IPS-20b (cell line): ENCODE results near the gene IQSEC3.
A peak's percentile ranks its signal among the peaks of the same experiment; 100 is the strongest.

ENCODE experiments used
- H3K27ac ChIP-seq: one replicate; pipeline ENCODE4 v1.5.1; 2013; ENCODE audit warnings: low read length
- H3K27me3 ChIP-seq: 2 replicates; pipeline ENCODE4 v1.6.1; 2013; ENCODE audit warnings: mild to moderate bottlenecking, low read length, inconsistent platforms; ENCODE audit not compliant: insufficient read depth
- H3K36me3 ChIP-seq: 2 replicates; pipeline ENCODE4 v1.6.1; 2013; ENCODE audit warnings: low read depth, mild to moderate bottlenecking, inconsistent platforms, low read length, moderate library complexity; ENCODE audit not compliant: insufficient read depth
- H3K4me1 ChIP-seq: 2 replicates; pipeline ENCODE4 v1.6.1; 2013; ENCODE audit warnings: mild to moderate bottlenecking, control low read depth, inconsistent platforms, low read length, moderate library complexity; ENCODE audit not compliant: insufficient read depth
- H3K4me3 ChIP-seq: 2 replicates; pipeline ENCODE4 v1.5.1; 2013; ENCODE audit warnings: mild to moderate bottlenecking, low read length, inconsistent platforms
- H3K9ac ChIP-seq: 2 replicates; pipeline ENCODE4 v1.6.1; 2013; ENCODE audit warnings: low read depth, mild to moderate bottlenecking, inconsistent platforms, low read length, moderate library complexity
- H3K9me3 ChIP-seq: 2 replicates; pipeline ENCODE4 v1.6.1; 2013; ENCODE audit warnings: mild to moderate bottlenecking, low read depth, low read length, inconsistent platforms; ENCODE audit not compliant: insufficient read depth

IQSEC3 gene

DNA sequence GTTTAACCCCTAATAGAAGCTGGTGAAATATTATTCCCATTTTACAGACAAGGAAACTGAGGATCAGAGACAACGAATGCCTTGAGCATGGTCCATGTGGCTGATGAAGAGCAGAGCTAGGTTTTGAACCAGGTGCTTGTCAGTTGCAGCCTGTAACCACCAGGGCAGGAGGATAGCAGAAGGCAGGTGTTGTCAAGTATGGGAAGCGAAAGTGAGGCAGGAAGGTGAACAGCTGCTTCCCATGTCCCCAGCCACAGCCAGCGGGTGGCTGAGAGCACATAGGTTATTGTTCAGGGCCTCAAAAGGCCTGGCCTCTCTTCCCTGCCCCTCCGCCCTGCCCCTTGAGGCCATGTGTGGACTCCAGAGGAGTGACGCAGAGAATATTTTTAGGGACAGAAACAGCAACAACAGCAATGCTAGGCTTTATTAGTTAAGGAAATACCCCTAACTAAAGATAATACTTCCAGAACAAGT lies 39.6 kb downstream of the IQSEC3 start:
- Histone ChIP-seq H3K9ac (peak overlapping the region; percentile 6; the same call in 1 of the 2 replicates), H3K4me3 (no peak overlapping the region), H3K27ac (no peak overlapping the region)

DNA sequence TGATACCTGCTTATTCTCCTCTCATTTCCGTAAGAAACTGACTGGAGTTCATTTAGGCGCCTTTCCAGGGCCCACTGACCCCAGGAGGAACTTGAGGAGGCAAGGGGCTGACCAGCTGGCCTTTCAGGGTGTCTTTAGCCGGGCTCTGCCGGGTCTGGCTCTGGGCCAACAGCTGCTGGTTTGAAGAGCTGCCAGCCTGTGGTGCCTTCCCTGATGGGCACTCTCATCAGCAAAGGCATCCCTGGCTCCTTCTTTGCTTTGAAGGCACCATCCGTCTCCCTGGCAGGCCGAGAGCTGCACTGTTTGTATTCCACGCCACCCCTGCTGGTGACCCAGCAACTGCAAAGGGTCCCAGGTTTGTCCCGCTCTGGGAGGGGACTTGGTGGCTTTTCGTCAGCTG lies 42.0 kb downstream of the IQSEC3 start:
- no peak overlapping the region for H3K9ac ChIP-seq
- H3K4me1 ChIP-seq: peaks cover 17% of the 10 kb centered on the region; the same call in 1 of the 2 replicates
- H3K9me3 ChIP-seq: no peaks in the 10 kb centered on the region

More for the DNA sequence above, 39.6 kb downstream of the IQSEC3 start:
- no peaks in the 10 kb centered on the region for H3K36me3 ChIP-seq
- no peaks in the 10 kb centered on the region for H3K9me3 ChIP-seq
- 0 out of 2 replicates have a peak, but pooled peaks cover under 1% of the 10 kb centered on the region for H3K27me3 ChIP-seq
- peaks cover 21% of the 10 kb centered on the region; the same call in 1 of the 2 replicates for H3K4me1 ChIP-seq

DNA sequence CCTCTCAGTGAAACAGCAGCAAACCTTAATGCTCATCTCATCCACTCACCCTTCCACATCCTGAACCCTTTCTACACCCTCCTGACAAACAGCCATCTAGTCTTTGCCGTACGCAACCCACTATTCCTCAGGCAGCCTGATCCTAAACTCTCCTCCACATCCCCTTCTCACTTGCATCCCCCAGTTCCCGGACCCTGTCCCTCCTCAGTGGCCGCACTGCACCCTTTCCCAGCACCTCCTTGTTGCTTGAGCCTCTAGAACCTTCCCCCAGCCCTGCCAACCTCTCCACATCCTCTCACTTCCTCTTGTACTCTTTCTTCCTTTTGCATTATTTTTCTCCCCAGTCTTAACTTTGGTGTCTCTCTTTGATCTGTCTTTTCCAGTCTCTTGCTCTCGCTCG lies 42.9 kb downstream of the IQSEC3 start:
- H3K9ac ChIP-seq: peak overlapping the region; percentile 43; the same call in 1 of the 2 replicates
- H3K36me3 ChIP-seq: no peaks in the 10 kb centered on the region
- no peaks in the 10 kb centered on the region for H3K27me3 ChIP-seq
- H3K9me3 ChIP-seq: no peaks in the 10 kb centered on the region
- peaks cover 17% of the 10 kb centered on the region; the same call in 1 of the 2 replicates for H3K4me1 ChIP-seq
- H3K4me3 ChIP-seq: no peak overlapping the region
- H3K27ac ChIP-seq: peak overlapping the region; percentile 72

More for the DNA sequence above, 42.0 kb downstream of the IQSEC3 start:
- Histone ChIP-seq H3K27me3 (no peaks in the 10 kb centered on the region), H3K36me3 (no peaks in the 10 kb centered on the region), H3K4me3 (no peak overlapping the region), H3K27ac (no peak overlapping the region)

DNA sequence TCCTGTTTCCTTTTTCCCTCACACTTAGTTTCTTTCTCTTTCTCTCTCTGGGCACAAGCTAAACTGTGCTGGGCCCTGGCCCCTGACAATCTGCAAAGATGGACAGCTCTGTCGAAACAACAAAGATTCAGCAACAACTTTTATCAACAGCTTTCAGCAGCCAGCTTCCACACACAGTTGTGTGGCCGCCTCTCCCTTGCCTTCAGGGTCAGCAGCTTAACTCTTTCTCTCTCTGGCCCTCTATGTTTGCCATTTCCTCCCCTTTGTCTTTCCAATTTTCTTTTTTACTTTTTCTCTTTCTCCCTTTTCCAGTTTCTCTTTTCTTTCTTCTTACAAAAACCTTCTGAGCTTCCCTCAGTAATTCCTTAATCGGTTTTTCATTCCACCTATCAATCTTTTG lies 43.3 kb downstream of the IQSEC3 start:
- peak overlapping the region; percentile 72 for H3K27ac ChIP-seq

DNA sequence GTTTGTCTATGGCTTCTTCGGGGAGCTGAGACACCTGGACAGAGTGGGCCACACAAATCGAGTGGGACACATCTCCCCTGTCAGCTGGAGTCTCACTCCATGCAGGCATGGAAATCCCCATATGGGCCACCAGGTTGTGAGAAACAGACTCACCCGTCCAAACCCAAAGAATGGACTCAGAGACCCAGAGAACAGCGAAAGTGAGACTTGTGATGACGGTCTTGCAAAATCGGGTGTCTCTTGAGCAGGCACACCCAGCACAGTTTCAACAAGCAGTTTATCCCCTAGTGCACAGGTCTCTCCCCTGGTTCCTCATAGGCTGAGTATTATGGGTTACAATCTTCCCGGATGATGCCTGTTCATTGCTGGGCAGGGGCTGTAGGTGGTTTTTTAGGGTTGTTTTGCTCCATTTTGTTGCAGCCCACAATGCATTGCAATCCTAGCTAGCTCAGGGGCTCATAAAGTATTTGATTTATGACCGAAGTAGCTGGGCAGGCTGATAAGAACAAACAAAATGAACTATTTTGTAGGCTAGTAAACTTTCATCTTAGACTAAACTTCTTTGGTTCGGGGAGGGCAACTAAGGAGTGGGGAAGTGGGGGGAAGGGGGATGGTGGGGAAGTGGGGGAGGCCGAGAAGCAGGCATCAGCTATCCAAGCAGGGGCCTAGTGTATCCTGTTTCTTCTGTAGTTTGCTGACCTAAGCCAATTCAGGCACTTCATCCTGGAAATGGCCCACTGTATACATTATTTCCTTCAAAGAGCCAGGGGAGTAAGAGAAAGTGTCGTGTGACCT lies 45.3 kb downstream of the IQSEC3 start:
- no peak overlapping the region for H3K27ac ChIP-seq
- no peak overlapping the region for H3K4me3 ChIP-seq
- peaks cover 17% of the 10 kb centered on the region; the same call in 1 of the 2 replicates for H3K4me1 ChIP-seq
- no peaks in the 10 kb centered on the region for H3K27me3 ChIP-seq
- H3K9ac ChIP-seq: no peak overlapping the region
- no peaks in the 10 kb centered on the region for H3K9me3 ChIP-seq
- no peaks in the 10 kb centered on the region for H3K36me3 ChIP-seq

More for the DNA sequence above, 43.3 kb downstream of the IQSEC3 start:
- no peak overlapping the region for H3K4me3 ChIP-seq
- H3K4me1 ChIP-seq: peaks cover 17% of the 10 kb centered on the region; the same call in 1 of the 2 replicates
- H3K9ac ChIP-seq: peak overlapping the region; percentile 43; the same call in 1 of the 2 replicates
- no peaks in the 10 kb centered on the region for H3K9me3 ChIP-seq
- H3K36me3 ChIP-seq: no peaks in the 10 kb centered on the region
- no peaks in the 10 kb centered on the region for H3K27me3 ChIP-seq

GRCh38 chr12:113347-113746 lies 46.8 kb downstream of the IQSEC3 start:
- H3K27me3 ChIP-seq: no peaks in the 10 kb centered on the region
- no peak overlapping the region for H3K9ac ChIP-seq
- H3K27ac ChIP-seq: no peak overlapping the region
- peaks cover 17% of the 10 kb centered on the region; the same call in 1 of the 2 replicates for H3K4me1 ChIP-seq
- no peaks in the 10 kb centered on the region for H3K9me3 ChIP-seq
- no peak overlapping the region for H3K4me3 ChIP-seq
- no peaks in the 10 kb centered on the region for H3K36me3 ChIP-seq

- H3K27me3 ChIP-seq: no peaks in the 10 kb centered on the region
Observed at GRCh38 chr12:114626-115211, 48.2 kb downstream of the IQSEC3 start.

DNA sequence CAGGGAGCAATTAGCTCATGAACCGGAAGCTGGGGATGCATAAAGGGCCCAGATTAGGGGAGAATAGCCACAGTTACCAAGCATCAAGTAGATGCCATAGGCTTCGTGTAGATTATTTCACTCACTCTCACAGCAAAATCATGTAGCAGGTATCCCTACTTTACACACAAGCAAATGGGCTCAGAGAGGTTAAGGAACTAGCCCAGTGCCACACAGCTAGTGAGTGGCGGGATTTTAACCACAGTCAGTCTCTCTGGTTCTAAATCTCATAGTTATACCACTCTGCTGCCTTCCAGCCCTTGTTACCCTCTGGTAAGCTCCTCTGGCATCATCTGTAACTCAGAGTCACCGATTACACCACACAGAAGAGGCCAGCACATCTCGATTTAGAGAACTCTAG lies 49.0 kb downstream of the IQSEC3 start:
- Histone ChIP-seq H3K9me3 (no peaks in the 10 kb centered on the region), H3K36me3 (no peaks in the 10 kb centered on the region), H3K4me1 (peaks cover 5% of the 10 kb centered on the region; the same call in 1 of the 2 replicates), H3K9ac (no peak overlapping the region), H3K4me3 (no peak overlapping the region), H3K27ac (no peak overlapping the region), H3K27me3 (no peaks in the 10 kb centered on the region)

More at GRCh38 chr12:114626-115211, 48.2 kb downstream of the IQSEC3 start:
- H3K4me3 ChIP-seq: no peak overlapping the region
- H3K9me3 ChIP-seq: no peaks in the 10 kb centered on the region
- H3K36me3 ChIP-seq: no peaks in the 10 kb centered on the region
- no peak overlapping the region for H3K27ac ChIP-seq
- H3K4me1 ChIP-seq: peaks cover 13% of the 10 kb centered on the region; the same call in 1 of the 2 replicates
- H3K9ac ChIP-seq: no peak overlapping the region

DNA sequence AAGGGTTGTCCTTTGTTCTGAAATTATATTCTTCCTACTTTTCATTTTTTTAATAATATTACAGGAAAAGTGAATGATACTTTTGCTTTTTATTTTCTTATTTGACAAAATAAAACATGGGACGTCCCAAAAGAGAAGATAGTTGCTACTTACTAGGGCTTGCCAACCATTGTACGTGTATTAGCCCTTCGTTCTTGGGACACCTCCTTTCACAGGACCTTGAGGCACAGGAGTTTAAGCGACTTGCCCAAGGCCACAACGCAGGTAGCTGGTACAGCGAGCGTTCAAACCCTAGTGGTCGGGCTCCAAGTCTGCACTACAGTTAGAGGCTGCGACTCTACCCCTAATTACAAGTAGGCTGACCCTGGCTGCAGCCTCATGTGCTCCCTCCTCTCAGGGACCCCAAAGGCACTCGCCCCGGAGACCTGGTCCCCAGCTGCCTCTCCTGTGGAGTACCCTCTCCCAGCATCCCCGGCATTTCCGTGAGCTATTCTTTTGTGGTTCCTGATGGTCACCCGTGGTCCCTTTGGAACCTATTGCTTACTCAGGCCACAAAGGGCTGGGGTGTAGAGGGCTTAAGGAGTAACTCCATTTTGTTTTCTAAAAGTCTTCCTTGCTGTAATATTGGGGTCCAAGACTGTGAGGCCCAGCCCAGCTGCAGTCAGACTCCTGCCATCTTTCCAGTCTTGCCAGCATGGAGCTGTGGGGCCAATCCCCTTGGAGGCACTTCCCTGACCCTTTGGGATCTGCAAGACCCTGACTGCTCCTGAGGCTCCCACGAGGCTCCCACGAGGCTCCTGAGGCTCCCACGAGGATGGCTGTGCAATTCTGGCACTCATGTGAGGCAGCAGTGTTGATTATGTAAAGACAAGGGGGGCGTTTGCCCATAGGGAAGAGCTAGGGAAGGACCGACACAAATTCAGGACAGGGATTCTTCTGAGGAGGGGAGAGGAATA lies 49.7 kb downstream of the IQSEC3 start:
- Histone ChIP-seq H3K9ac (no peak overlapping the region), H3K9me3 (no peaks in the 10 kb centered on the region), H3K36me3 (no peaks in the 10 kb centered on the region), H3K4me3 (no peak overlapping the region), H3K27me3 (no peaks in the 10 kb centered on the region), H3K27ac (no peak overlapping the region), H3K4me1 (no peaks in the 10 kb centered on the region)

DNA sequence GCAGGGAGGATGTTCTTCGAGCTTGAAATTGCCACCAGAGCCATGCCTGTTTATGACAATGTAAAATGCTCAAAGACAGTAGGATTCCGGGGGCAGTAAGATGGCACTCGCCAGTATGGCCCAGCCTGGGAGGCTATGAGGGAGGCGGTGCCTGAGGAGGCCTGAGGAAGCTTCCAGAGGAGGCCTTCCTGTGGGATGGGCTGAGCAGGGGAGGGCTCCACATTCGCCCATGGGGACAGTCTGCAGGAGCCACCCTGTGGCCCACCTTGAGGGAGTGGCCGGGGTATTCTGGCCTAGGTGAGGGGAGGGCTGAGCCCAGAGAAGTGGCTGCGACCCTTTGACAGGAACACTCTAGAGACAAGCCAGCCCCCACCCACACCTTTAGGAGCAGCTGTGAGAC lies 50.7 kb downstream of the IQSEC3 start:
- no peak overlapping the region for H3K4me3 ChIP-seq
- no peaks in the 10 kb centered on the region for H3K4me1 ChIP-seq
- H3K27ac ChIP-seq: no peak overlapping the region
- no peak overlapping the region; the same call in 1 of the 2 replicates for H3K9ac ChIP-seq
- H3K9me3 ChIP-seq: no peaks in the 10 kb centered on the region
- H3K36me3 ChIP-seq: no peaks in the 10 kb centered on the region
- H3K27me3 ChIP-seq: no peaks in the 10 kb centered on the region

DNA sequence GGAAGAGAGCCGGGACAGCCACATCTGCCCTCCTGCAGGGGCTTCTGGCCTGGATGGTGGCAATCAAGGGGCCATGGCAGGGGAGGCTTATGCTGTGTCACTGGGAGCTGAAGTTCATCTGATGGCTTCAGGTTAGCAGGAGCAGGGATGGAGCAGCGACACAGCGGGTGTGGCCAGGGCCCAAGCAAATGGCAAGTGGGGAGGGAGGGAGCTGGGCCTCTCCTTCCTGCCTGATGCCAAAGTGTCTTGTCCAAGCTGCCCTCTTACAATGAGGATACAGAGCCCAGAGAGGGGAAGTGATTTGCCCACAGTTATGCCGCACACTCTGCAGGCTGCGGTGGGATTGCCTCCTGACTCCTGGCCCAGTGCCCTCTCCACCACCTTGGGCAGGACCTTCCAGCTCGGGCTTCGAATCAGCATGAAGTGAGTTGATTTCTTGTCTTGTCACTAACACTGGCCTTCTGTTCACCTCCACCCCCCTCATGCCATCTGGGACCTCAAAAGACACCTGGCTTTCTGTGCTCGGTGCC lies 51.3 kb downstream of the IQSEC3 start:
- no peak overlapping the region for H3K27ac ChIP-seq
- no peaks in the 10 kb centered on the region for H3K4me1 ChIP-seq
- no peaks in the 10 kb centered on the region for H3K9me3 ChIP-seq
- H3K36me3 ChIP-seq: no peaks in the 10 kb centered on the region
- no peak overlapping the region; the same call in 1 of the 2 replicates for H3K9ac ChIP-seq
- H3K27me3 ChIP-seq: no peaks in the 10 kb centered on the region
- no peak overlapping the region for H3K4me3 ChIP-seq
